Thoracic aorta (tissue), 2 donors: ENCODE measurements around the gene SPACA1. TPM values are rescaled to one million over a fixed set of nuclear protein-coding genes. Genes with fewer than 3 reads are reported as not detected.

ENCODE experiments used
- ATAC-seq: fragments of 150-250 bp; one replicate; pipeline ENCODE4 v1.8.0; 2017; ENCODE audit warnings: low read depth; ENCODE audit not compliant: insufficient number of reproducible peaks, low FRiP score
- DNase-seq: peaks from one replicate; pipeline ENCODE4 v3.0.0-alpha.2; 2020; ENCODE audit warnings: low spot score
- H3K27ac ChIP-seq, 2 donors: fragments of 200-600 bp; sonication (generic); 1 replicate in 1 of 2; 2 replicates in 1 of 2; pipeline ENCODE4 v1.5.1; 2016; ENCODE audit warnings: mild to moderate bottlenecking in 2 of 2, moderate library complexity in 2 of 2
- H3K27me3 ChIP-seq: fragments of 200-600 bp; sonication (generic); replicated peaks from 2 replicates; pipeline ENCODE4 v1.6.0; 2016; ENCODE audit warnings: mild to moderate bottlenecking; ENCODE audit not compliant: insufficient read depth
- H3K36me3 ChIP-seq: fragments of 200-600 bp; sonication (generic); one replicate; pipeline ENCODE4 v1.5.1; 2016
- H3K4me1 ChIP-seq, 2 donors: fragments of 200-600 bp; sonication (generic); 1 replicate in 1 of 2; 2 replicates in 1 of 2; pipeline versions ENCODE4 v1.5.1 to v1.6.0; 2016; ENCODE audit warnings: low read depth in 2 of 2, mild to moderate bottlenecking in 1 of 2; ENCODE audit not compliant: control insufficient read depth in 1 of 2
- H3K4me3 ChIP-seq: fragments of 200-600 bp; sonication (generic); 2 replicates; pipeline ENCODE4 v1.5.1; 2016; ENCODE audit warnings: mild to moderate bottlenecking
- H3K9me3 ChIP-seq: fragments of 200-600 bp; sonication (generic); 2 replicates; pipeline ENCODE4 v1.5.1; 2016
- total RNA-seq, 2 donors: library from RNA; depleted of rRNA; stranded (reverse); fragments of >200 nt; gene quantifications; one replicate each; pipeline versions ENCODE4 v1.1.0 to v1.2.3, GENCODE V29; 2016
- TF ChIP-seq, protein P1 (sequence below): fragments of 200-600 bp; sonication (generic); IDR thresholded peaks from one replicate; pipeline ENCODE4 v1.5.1; 2019; ENCODE audit warnings: antibody characterized with exemption

Gene SPACA1
- total RNA-seq, 2 donors from 2014 or later = not detected

GRCh38 chr6:88031550-88031949 is 16.1 kb upstream of the SPACA1 start:
- Histone ChIP-seq H3K36me3 (no peaks in the 10 kb centered on the region), H3K9me3 (peaks cover 3% of the 10 kb centered on the region), H3K4me1 (no peaks in the 10 kb centered on the region), H3K27me3 (no peaks in the 10 kb centered on the region), H3K27ac (no peak overlapping the region), H3K4me3 (no peak overlapping the region)
- TF ChIP-seq, protein P1, sequence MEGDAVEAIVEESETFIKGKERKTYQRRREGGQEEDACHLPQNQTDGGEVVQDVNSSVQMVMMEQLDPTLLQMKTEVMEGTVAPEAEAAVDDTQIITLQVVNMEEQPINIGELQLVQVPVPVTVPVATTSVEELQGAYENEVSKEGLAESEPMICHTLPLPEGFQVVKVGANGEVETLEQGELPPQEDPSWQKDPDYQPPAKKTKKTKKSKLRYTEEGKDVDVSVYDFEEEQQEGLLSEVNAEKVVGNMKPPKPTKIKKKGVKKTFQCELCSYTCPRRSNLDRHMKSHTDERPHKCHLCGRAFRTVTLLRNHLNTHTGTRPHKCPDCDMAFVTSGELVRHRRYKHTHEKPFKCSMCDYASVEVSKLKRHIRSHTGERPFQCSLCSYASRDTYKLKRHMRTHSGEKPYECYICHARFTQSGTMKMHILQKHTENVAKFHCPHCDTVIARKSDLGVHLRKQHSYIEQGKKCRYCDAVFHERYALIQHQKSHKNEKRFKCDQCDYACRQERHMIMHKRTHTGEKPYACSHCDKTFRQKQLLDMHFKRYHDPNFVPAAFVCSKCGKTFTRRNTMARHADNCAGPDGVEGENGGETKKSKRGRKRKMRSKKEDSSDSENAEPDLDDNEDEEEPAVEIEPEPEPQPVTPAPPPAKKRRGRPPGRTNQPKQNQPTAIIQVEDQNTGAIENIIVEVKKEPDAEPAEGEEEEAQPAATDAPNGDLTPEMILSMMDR = no peak
- ATAC-seq = no peak
- DNase-seq = no peak

- Histone ChIP-seq H3K4me3 (no peak overlapping the region), H3K27me3 (no peaks in the 10 kb centered on the region), H3K4me1 (no peaks in the 10 kb centered on the region), H3K36me3 (no peaks in the 10 kb centered on the region), H3K9me3 (no peaks in the 10 kb centered on the region), H3K27ac (no peak overlapping the region)
- TF ChIP-seq, protein P1 = no peak
- DNase-seq (no peak), ATAC-seq (no peak)
Observed at GRCh38 chr6:88044530-88044929, 3.1 kb upstream of the SPACA1 start.

GRCh38 chr6:88045521-88046136 is 2.0 kb upstream of the SPACA1 start:
- no peak for DNase-seq
- no peaks in the 10 kb centered on the region for H3K36me3 ChIP-seq
- H3K4me1 ChIP-seq = no peaks in the 10 kb centered on the region
- H3K4me3 ChIP-seq = no peak overlapping the region
- H3K9me3 ChIP-seq = no peaks in the 10 kb centered on the region
- H3K27ac ChIP-seq = no peak overlapping the region
- H3K27me3 ChIP-seq = no peaks in the 10 kb centered on the region
- TF ChIP-seq, protein P1 = no peak
- no peak for ATAC-seq

DNA sequence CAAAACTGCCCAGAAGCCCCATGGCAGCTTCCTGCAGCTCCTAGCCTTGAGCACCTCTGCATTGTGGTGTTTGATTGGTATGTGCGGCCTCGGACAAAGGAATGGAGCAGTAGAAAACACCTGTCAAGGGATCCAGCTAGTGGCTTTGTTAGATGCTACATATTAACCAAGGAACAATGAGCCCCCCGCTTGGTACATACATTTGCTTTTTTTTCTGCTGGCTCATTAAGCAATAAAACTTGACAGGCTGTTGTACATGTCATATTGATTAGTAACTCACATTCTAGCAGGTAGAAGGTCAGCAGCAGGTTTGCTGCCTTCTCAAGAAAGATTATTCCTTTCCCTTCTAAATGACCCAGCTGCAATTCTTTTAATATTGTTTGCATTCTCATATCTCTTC is 937 bp downstream of the SPACA1 start:
- TF ChIP-seq, protein P1 = no peak
- H3K4me1 ChIP-seq = no peaks in the 10 kb centered on the region
- H3K27ac ChIP-seq = no peak overlapping the region
- H3K36me3 ChIP-seq = no peaks in the 10 kb centered on the region
- ATAC-seq = no peak
- H3K9me3 ChIP-seq = no peaks in the 10 kb centered on the region
- no peak overlapping the region for H3K4me3 ChIP-seq
- DNase-seq = no peak
- no peaks in the 10 kb centered on the region for H3K27me3 ChIP-seq

DNA sequence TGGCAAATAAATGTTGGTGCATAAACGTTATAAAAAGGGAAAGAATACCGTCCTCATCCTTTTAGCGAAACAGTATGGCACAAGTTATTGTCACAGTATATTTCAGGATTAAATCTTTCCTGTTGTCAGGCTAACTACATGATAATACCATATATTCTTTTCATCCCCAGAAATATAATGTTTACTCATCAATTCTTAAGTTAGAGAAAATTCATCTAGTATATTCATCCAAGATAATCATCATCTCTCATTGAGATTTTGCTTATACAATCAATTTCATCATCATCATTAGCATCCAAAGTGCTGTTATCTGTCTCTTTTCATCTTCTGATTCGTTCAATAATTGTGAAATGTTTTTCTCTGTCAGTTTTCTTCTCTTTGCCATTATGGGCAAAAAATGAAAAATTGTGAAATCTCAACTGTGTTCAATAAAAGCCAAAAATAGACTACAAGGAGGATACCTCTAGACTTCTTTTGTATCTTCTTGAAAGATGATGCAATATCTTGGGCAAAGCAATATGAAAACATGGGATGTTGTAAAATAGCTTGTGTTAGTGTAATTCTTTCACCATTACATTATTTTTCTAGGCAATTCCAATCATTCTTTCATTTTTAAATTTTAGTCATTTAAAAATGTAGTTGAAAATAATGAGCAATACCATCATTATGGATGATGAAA is 2.6 kb downstream of the SPACA1 start:
- TF ChIP-seq, protein P1 = no peak
- Histone ChIP-seq H3K36me3 (no peaks in the 10 kb centered on the region), H3K27ac (no peak overlapping the region), H3K4me1 (no peaks in the 10 kb centered on the region), H3K9me3 (no peaks in the 10 kb centered on the region), H3K27me3 (no peaks in the 10 kb centered on the region), H3K4me3 (no peak overlapping the region)
- ATAC-seq (no peak), DNase-seq (no peak)
